Islet precursor cell (in vitro differentiated cells): ENCODE data around the gene ARHGAP25.
A peak's percentile ranks its signal among the peaks of the same experiment; 100 is the strongest.

ENCODE experiments used
- DNase-seq: peaks from one replicate; pipeline ENCODE4 v3.0.0-alpha.2; 2018

The ARHGAP25 gene

GRCh38 chr2:68744366-68744912 is 9.8 kb downstream of the ARHGAP25 start:
- no peak for DNase-seq

GRCh38 chr2:68745006-68745405 is 10.4 kb downstream of the ARHGAP25 start:
- no peak for DNase-seq

GRCh38 chr2:68746408-68746807 is 11.8 kb downstream of the ARHGAP25 start:
- no peak for DNase-seq

- no peak for DNase-seq
Observed at GRCh38 chr2:68747413-68747812, 12.8 kb downstream of the ARHGAP25 start.

GRCh38 chr2:68747900-68748299 is 13.3 kb downstream of the ARHGAP25 start:
- DNase-seq = no peak

- no peak for DNase-seq
Observed at GRCh38 chr2:68748568-68748967, 14.0 kb downstream of the ARHGAP25 start.

GRCh38 chr2:68749345-68749744 is 14.7 kb downstream of the ARHGAP25 start:
- no peak for DNase-seq

GRCh38 chr2:68750592-68751396 is 16.2 kb downstream of the ARHGAP25 start:
- DNase-seq = no peak

- peak; percentile 91 for DNase-seq
Observed at GRCh38 chr2:68751397-68752339, 17.1 kb downstream of the ARHGAP25 start.

GRCh38 chr2:68753318-68753717 is 18.7 kb downstream of the ARHGAP25 start:
- no peak for DNase-seq

- DNase-seq = no peak
Observed at GRCh38 chr2:68755071-68755470, 20.5 kb downstream of the ARHGAP25 start.

- no peak for DNase-seq
Observed at GRCh38 chr2:68756178-68756577, 21.6 kb downstream of the ARHGAP25 start.

GRCh38 chr2:68757081-68757480 is 22.5 kb downstream of the ARHGAP25 start:
- no peak for DNase-seq

GRCh38 chr2:68762100-68762499 is 27.5 kb downstream of the ARHGAP25 start:
- no peak for DNase-seq

- DNase-seq = no peak
Observed at GRCh38 chr2:68762665-68763064, 28.1 kb downstream of the ARHGAP25 start.

GRCh38 chr2:68764041-68764805 is 29.6 kb downstream of the ARHGAP25 start:
- no peak for DNase-seq

- no peak for DNase-seq
Observed at GRCh38 chr2:68764806-68765311, 30.2 kb downstream of the ARHGAP25 start.

GRCh38 chr2:68765739-68766375 is 31.2 kb downstream of the ARHGAP25 start:
- DNase-seq = no peak

GRCh38 chr2:68766376-68766845 is 31.8 kb downstream of the ARHGAP25 start:
- peak; percentile 64 for DNase-seq

- DNase-seq = no peak
Observed at GRCh38 chr2:68767031-68767961, 32.7 kb downstream of the ARHGAP25 start.

GRCh38 chr2:68767996-68768395 is 33.4 kb downstream of the ARHGAP25 start:
- no peak for DNase-seq
